Activated T-cell treated with anti-CD3 and anti-CD28 coated beads for 4 hours (primary cell): Measurements from ENCODE around the gene PAFAH1B2.

Source experiments
- DNase-seq: peaks from one replicate; pipeline ENCODE4 v3.0.0-alpha.2; 2020

PAFAH1B2 gene

GRCh38 chr11:117225553-117226170 is 81.6 kb downstream of the PAFAH1B2 start:
- DNase-seq: no peak
